Measurements from ENCODE around the gene ATXN3.

- no peak for TF ChIP-seq POLR2AphosphoS5 (IDR thresholded peaks at IDR 0.05; ENCODE audit: low read depth, low read length)
- TF ChIP-seq, protein P1, sequence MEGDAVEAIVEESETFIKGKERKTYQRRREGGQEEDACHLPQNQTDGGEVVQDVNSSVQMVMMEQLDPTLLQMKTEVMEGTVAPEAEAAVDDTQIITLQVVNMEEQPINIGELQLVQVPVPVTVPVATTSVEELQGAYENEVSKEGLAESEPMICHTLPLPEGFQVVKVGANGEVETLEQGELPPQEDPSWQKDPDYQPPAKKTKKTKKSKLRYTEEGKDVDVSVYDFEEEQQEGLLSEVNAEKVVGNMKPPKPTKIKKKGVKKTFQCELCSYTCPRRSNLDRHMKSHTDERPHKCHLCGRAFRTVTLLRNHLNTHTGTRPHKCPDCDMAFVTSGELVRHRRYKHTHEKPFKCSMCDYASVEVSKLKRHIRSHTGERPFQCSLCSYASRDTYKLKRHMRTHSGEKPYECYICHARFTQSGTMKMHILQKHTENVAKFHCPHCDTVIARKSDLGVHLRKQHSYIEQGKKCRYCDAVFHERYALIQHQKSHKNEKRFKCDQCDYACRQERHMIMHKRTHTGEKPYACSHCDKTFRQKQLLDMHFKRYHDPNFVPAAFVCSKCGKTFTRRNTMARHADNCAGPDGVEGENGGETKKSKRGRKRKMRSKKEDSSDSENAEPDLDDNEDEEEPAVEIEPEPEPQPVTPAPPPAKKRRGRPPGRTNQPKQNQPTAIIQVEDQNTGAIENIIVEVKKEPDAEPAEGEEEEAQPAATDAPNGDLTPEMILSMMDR (IDR thresholded peaks at IDR 0.05): no peak
Measured at GRCh38 chr14:92033433-92033832, 72.9 kb downstream of the ATXN3 start.

Data from Panc1 (cell line).